Neural progenitor cell (in vitro differentiated cells): ENCODE measurements around the gene BTAF1.

ENCODE experiments used
- EZH2phosphoT487 ChIP-seq: fragments of 200-600 bp; sonication (generic); IDR thresholded peaks from 2 replicates; pipeline ENCODE4 v1.6.1; 2017; ENCODE audit warnings: antibody characterized with exemption
- TF ChIP-seq, protein P1 (sequence below): fragments of 200-600 bp; sonication (generic); IDR thresholded peaks from 2 replicates; pipeline ENCODE4 v1.5.1; 2017; ENCODE audit warnings: antibody characterized with exemption, mild to moderate bottlenecking

DNA sequence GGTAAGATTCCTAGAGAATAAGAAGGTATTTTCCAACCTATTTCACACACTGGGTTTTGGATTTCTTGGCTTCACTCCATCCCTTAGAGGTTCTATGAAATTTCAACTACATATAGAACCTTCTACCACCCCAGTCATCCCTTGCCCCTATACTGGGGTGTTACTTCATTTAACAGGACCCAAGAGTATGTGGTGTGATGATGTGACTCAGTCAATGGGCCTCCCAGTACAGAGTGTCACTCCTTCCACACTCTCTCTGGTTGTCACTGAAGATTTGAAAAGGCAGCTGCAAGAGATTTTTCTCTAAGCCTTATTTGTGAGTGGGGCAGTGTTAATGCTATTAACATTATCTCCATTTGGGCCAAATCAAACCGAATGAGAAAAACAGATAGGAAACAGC lies 47.8 kb upstream of the BTAF1 start:
- TF ChIP-seq EZH2phosphoT487 = no peak
- TF ChIP-seq, protein P1, sequence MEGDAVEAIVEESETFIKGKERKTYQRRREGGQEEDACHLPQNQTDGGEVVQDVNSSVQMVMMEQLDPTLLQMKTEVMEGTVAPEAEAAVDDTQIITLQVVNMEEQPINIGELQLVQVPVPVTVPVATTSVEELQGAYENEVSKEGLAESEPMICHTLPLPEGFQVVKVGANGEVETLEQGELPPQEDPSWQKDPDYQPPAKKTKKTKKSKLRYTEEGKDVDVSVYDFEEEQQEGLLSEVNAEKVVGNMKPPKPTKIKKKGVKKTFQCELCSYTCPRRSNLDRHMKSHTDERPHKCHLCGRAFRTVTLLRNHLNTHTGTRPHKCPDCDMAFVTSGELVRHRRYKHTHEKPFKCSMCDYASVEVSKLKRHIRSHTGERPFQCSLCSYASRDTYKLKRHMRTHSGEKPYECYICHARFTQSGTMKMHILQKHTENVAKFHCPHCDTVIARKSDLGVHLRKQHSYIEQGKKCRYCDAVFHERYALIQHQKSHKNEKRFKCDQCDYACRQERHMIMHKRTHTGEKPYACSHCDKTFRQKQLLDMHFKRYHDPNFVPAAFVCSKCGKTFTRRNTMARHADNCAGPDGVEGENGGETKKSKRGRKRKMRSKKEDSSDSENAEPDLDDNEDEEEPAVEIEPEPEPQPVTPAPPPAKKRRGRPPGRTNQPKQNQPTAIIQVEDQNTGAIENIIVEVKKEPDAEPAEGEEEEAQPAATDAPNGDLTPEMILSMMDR = no peak
